IPS-NIHi7 (cell line): ENCODE results near the gene ZNF480.
"Not testable (repeated sequence)": the region's sequence is repeated elsewhere in the genome, so short reads cannot be mapped to it uniquely, and the experiment has no call there.

ENCODE experiments used
- DNase-seq: peaks from one replicate; pipeline ENCODE4 v3.0.0; 2012; ENCODE audit warnings: mixed read lengths; ENCODE audit errors: extremely low spot score

The ZNF480 gene

DNA sequence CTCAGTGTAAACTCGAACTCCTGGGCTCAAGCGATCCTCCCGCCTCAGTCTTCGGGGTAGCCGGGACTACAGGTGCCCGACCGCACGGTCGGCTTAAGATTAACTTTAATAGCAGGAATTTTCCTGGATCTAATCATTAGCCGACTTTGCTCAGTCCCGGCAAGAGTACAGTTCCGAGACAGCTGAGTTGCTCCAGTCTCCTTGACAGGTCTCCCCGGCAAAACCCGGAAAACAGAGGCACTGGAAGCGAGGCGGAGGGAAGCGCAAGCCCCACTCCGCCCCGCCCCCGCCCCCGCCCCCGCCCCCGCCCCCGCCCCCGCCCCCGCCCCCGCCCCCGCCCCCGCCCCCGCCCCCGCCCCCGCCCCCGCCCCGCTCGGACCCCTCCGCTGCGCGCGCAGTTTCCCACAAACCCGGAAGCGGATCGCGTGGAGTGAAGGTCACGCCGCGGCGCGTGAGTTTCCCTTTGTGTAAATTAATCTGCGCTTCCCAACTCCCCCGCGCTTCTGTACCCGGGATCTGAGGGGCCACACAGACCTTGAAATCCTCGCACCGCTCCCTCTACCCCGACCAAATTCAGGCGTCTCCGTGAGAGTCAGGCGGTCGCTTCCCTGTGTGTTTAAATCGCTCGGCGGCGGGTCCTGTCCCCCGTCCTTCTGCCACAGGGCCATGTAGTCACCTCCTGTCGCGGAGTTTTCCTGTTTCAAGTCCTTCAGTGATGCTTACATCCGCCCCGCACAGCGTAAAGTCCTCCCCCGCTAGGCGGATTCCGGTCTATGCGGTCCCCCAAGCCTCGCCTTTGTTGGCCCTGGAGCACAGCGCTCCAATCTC lies at the start of gene ZNF480:
Gene ZNF480 (plus strand): TSS at position 397 of the 828 bp plus-strand sequence. CDS start 3,244 bp downstream, outside the sequence.
- peak; percentile 81 for DNase-seq

DNA sequence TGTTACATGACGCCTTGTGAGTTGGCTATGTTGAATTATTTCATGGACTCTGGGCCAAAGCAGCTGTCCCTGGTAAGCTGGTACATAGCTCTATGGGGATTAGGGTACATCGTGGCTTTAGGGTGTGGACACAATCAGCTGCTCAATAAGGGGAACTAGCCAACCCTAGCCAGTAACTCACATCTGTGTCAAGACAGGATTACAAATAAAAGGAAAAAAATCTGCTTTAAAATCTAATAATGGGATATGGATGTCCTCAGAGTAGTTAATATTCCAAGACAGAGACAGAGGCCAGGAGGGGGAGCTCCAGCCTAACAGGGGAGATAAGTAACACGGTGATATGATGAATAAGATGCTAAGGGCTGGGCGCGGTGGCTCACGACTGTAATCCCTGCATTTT lies 48.7 kb upstream of the ZNF480 start:
- DNase-seq, result peak; percentile 54

DNA sequence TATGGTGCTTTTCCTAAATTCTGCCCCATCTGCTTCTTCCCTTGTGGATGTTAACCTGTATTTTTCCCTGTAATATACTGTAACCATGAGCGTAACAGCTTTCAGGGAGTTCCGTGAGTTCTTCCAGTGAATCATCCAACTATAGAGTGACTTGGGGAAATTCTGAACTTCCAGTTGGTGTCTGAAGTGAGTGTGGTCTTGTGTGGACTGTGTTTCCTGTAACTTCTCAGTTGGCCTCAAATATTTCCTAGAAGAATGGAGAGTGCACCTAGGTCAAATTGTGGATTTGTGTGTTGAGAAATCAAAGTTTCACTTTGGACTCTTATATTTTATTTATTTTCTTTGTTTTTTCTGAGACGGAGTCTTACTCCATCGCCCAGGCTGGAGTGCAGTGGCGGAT lies 38.5 kb upstream of the ZNF480 start:
- no peak for DNase-seq

DNA sequence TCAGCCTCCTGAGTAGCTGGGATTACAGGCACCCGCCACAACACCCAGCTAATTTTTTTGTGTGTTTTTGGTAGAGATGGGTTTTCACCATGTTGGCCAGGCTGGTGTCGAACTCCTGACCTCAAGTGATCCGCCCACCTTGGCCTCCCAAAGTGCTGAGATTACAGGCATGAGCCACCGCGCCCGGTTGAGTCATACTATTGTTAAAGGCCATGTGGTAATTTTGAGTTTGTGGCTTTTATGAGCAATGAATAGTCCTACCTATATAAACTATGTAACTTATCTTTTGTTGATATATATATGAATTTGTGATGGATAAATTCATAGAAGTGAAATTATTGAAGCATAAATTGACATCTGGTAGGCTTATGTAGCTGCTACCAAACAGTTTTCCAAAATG lies 31.4 kb upstream of the ZNF480 start:
- not testable (repeated sequence) for DNase-seq

GRCh38 chr19:52269338-52270261 lies 27.4 kb upstream of the ZNF480 start, which contains the start of gene ZNF766:
Gene ZNF766 (plus strand): TSS chr19:52269587. CDS start chr19:52269614, 27 bp downstream.
- peak; percentile 99 for DNase-seq

DNA sequence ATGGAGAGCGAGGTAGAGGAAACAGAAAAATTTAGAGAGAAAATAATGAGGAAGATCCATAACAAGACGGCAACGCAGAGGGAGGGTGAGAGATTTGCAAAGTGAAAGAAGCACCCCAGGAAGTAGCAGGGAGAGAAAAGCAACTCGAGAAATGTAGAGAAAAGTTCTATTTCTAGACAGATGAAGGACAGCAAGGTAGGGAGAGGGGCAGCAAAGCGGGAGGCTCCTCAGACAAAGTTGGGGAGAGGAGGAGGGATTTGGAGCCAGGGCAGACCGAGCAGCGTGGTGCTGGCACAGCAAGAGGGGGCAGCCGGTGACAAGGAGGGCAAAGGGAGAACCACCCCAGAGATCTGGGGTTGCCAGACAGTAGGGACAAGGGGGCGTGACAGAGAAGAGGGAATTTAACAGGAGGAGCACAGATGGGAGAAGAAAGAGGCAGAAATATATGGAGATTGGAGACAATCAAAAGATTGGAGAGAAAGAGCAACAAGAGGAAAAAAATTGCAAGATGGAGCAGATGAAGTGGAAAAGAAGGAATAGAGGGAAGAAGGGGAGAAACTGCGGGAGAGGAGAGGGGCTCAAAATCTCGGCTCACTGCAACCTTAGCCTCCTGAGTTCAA lies 26.6 kb upstream of the ZNF480 start:
- peak; percentile 29 for DNase-seq

DNA sequence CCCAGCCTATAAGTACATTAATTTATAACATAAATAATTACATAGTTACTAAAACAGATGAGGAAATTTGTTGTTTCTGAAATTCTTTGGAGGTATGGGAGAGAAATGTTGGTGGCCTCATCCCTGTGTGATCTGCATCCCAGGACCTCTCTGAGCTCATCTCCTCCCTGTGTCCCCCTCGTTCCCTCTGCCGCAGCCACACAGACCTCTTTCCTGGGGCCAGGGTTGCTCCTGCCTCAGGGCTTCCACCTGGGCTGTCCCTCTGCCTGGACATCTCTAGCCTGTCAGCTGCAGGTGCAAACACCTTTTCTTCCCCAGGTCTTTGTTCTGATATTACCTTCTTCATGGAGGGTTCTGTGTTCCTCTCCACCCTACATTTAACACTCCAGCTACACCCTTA lies 23.7 kb upstream of the ZNF480 start:
- no peak for DNase-seq

GRCh38 chr19:52274191-52274590 lies 22.8 kb upstream of the ZNF480 start:
- no peak for DNase-seq

DNA sequence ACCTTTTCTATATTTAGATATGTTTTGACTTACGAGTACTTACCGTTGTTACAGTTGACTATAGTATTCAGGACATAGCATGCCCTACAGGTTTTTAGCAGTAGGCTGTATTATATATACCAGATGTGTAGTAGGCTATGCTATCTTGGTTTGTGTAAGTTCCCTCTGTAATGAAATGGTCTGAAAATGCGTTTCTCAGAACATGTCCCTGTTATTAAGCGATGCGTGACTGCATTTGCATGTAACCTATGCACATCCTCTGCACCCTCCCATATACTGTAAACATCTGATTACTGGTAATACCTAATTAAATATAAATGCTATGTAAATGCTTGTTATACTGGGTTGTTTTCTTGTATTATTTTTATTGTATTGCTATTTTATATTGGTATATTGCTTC lies 21.0 kb upstream of the ZNF480 start:
- DNase-seq, result no peak

- DNase-seq, result no peak
Measured at GRCh38 chr19:52277471-52277870, 19.5 kb upstream of the ZNF480 start.

GRCh38 chr19:52286256-52286655 lies 10.7 kb upstream of the ZNF480 start:
- no peak for DNase-seq

DNA sequence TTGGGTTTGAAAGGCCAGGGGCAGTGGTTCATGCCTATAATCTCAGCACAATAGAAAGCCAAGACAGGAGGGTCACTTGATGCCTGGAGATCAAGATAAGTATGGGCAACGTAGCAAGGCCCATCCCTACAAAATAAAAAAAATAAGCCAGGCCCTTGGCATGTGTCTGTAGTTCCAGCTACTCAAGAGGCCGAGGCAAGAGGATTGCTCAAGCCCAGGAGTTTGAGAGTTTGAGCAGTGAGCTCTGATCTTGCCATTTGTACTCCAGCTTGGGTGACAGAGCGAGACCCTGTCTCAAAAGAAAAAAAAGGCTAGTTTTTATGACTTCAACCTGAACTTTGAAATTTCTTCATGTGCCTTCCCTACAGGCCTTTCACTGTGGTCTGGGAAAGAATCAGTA lies 5.2 kb upstream of the ZNF480 start:
- DNase-seq, result no peak

DNA sequence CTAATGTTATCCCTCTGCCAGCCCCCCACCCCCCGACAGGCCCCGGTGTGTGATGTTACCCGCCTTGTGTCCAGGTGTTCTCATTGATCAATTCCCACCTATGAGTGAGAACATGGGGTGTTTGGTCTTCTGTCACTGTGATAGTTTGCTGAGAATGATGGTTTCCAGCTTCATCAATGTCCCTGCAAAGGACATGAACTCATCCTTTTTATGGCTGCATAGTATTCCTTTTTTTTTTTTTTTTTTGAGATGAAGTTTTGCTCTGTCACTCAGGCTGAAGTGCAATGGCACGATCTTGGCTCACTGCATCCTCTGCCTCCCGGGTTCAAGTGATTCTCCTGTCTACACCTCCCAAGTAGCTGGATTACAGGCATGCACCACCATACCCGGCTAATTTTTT lies 4.0 kb upstream of the ZNF480 start:
- DNase-seq, result not testable (repeated sequence)

DNA sequence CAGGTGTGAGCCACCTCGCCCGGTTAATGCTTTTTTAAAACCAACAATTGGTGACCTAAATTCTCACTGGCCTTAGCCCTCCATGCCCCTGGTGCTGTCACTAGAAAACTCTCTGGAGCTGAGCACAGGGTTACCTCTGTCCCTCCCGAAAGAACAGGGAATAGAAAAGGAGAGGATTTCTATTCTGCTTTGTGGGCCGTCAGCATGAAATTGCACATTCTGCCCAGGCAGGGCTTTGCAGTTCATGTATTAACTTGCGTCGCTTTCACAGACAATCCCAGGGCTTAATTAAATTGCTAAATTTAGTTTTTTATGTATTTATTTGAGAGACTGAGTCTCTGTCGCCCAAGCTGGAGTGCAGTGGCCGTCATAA lies 583 bp upstream of the ZNF480 start:
- DNase-seq, result no peak

GRCh38 chr19:52297601-52298364 lies 814 bp downstream of the ZNF480 start:
- DNase-seq, result no peak

DNA sequence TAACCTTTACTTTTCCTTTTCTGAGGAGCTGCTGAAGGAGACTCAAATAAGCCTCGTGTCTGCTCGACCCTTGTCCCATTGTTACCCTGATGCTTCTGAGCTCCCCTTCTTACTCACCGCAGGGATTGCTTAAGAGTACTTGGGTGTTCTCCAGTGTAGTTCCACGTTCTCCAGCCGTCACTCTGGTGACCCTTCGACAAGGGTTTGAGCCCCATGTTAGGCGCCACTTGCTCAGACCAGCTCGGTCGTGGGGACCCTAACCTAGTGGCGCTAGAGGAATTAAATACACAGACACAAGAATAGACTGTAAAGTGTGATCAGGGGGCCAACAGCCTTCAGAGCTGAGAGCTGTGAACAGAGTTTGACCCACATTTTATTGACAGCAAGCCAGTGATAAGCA lies 10.3 kb downstream of the ZNF480 start:
- no peak for DNase-seq

GRCh38 chr19:52322429-52322828 lies 25.5 kb downstream of the ZNF480 start:
- no peak for DNase-seq

DNA sequence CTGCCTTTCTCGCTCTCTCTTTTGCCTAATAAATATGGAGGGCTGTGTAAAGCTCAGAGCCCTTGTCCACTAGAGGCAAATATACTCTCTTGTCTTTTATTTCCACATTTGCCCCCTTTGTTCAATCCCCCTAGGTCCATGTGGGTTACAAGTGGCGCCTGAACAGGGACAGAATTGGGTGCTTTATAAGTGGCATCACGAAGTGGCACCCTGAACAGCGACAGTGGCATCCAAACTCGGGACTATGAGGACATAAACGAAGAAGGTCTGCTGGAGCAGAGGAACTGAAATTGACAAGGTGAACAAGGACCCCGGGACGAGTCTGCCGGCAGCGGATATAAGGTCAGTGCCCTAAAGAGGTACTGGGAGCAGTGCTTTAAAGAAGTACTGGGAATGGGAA lies 34.8 kb downstream of the ZNF480 start:
- DNase-seq, result no peak

- DNase-seq, result no peak
Measured at GRCh38 chr19:52335768-52336116, 38.8 kb downstream of the ZNF480 start.

- DNase-seq, result peak; percentile 91
Measured at GRCh38 chr19:52336117-52336790, 39.3 kb downstream of the ZNF480 start, which contains the start of gene ZNF610. Gene ZNF610 (plus strand): TSS chr19:52336243. CDS start chr19:52349173, 12,930 bp downstream.
